HG03521 (cell line): ENCODE measurements around the gene GBP2.

Experiments
- ATAC-seq: cut with Tn5 transposase; IDR thresholded peaks from one replicate; pipeline ENCODE4 v1.9.1; 2021; ENCODE audit warnings: mild to moderate bottlenecking, moderate library complexity; ENCODE audit not compliant: unreplicated experiment

GBP2 gene

GRCh38 chr1:89068291-89068690 lies 57.6 kb downstream of the GBP2 start:
- ATAC-seq = no peak

GRCh38 chr1:89065079-89065868 lies 60.6 kb downstream of the GBP2 start, which contains the start of gene GBP1:
Gene GBP1 (minus strand): TSS chr1:89065208. CDS start chr1:89063234, 1,974 bp downstream.
- peak; percentile 55 for ATAC-seq

- ATAC-seq = peak; percentile 39
Observed at GRCh38 chr1:89064632-89065031, 61.3 kb downstream of the GBP2 start.

- no peak for ATAC-seq
Observed at GRCh38 chr1:89063094-89063493, 62.8 kb downstream of the GBP2 start.

DNA sequence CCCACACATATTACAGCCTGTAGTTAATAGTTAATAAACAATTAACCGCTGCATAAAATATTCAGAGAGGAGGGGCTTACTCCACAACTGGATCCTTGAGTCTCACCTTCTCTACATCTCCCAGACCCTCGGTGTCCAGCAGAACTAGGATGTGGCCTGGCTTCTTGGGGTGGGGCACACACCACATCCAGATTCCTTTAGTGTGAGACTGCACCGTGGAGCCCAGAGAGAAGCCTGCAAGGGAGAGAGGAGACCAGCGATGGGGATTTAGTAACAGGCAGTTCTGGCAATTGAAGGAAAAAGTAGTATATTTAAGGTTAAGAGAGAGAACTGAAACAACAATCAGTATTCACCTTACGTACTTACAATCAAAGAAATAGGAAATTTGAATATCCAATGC lies 65.8 kb downstream of the GBP2 start:
- ATAC-seq = no peak
